ENCODE data around the gene TMEM202. TPM values are rescaled to one million over a fixed set of nuclear protein-coding genes. Genes with fewer than 3 reads are reported as not detected.
"Not testable (repeated sequence)": the region's sequence is repeated elsewhere in the genome, so short reads cannot be mapped to it uniquely, and the experiment has no call there.

The TMEM202 gene
- total and polyA plus RNA-seq, 8 donors: 0.38 TPM; not detected in 7

- no peak for DNase-seq
- Histone ChIP-seq H3K4me3 (no peak overlapping the region), H3K36me3 (no peaks in the 10 kb centered on the region), H3K27ac (no peak overlapping the region), H3K9me3 (peaks cover 0 to 10% of the 10 kb centered on the region in 2 donors), H3K27me3 (no peaks in the 10 kb centered on the region), H3K4me1 (no peaks in the 10 kb centered on the region)
- intact Hi-C loops (cut with DNase I): no loop called here
- TF ChIP-seq CTCF (IDR thresholded peaks at IDR 0.05): no peak
- ATAC-seq: no peak
Observed at GRCh38 chr15:72421484-72421883, 23.4 kb downstream of the TMEM202 start.

GRCh38 chr15:72423256-72423655 is 25.2 kb downstream of the TMEM202 start:
- H3K27ac ChIP-seq: no peak overlapping the region
- no peaks in the 10 kb centered on the region for H3K4me1 ChIP-seq
- no peaks in the 10 kb centered on the region for H3K36me3 ChIP-seq
- no peak for DNase-seq
- intact Hi-C loops (cut with DNase I): no loop called here
- TF ChIP-seq CTCF (IDR thresholded peaks at IDR 0.05): no peak
- no peak overlapping the region for H3K4me3 ChIP-seq
- ATAC-seq: no peak
- no peaks in the 10 kb centered on the region for H3K27me3 ChIP-seq
- peaks cover 0 to 18% of the 10 kb centered on the region in 2 donors for H3K9me3 ChIP-seq

- H3K9me3 ChIP-seq: peaks cover 0 to 16% of the 10 kb centered on the region in 2 donors
- no peaks in the 10 kb centered on the region for H3K4me1 ChIP-seq
- H3K27me3 ChIP-seq: no peaks in the 10 kb centered on the region
- no peak for TF ChIP-seq CTCF (IDR thresholded peaks at IDR 0.05)
- H3K36me3 ChIP-seq: no peaks in the 10 kb centered on the region
- ATAC-seq: no peak
- no peak overlapping the region for H3K4me3 ChIP-seq
- intact Hi-C loops (cut with DNase I): no loop called here
- no peak overlapping the region for H3K27ac ChIP-seq
- no peak for DNase-seq
Observed at GRCh38 chr15:72426753-72427152, 28.6 kb downstream of the TMEM202 start.

GRCh38 chr15:72437650-72438316 is 39.7 kb downstream of the TMEM202 start:
- no peak for ATAC-seq
- Histone ChIP-seq H3K36me3 (no peaks in the 10 kb centered on the region), H3K4me1 (no peaks in the 10 kb centered on the region), H3K4me3 (no peak overlapping the region), H3K27me3 (no peaks in the 10 kb centered on the region), H3K9me3 (peaks cover 0 to 26% of the 10 kb centered on the region in 2 donors), H3K27ac (no peak overlapping the region)
- intact Hi-C loops (cut with DNase I): no loop called here
- DNase-seq: no peak
- TF ChIP-seq CTCF (IDR thresholded peaks at IDR 0.05): no peak

- H3K4me3 ChIP-seq; H3K4me1 ChIP-seq; ATAC-seq; H3K36me3 ChIP-seq; DNase-seq; H3K27ac ChIP-seq; H3K27me3 ChIP-seq; intact Hi-C loops (cut with DNase I); H3K9me3 ChIP-seq: not testable (repeated sequence)
Observed at GRCh38 chr15:72442848-72443247, 44.7 kb downstream of the TMEM202 start.

GRCh38 chr15:72445426-72445825 is 47.3 kb downstream of the TMEM202 start:
- ATAC-seq (no peak), DNase-seq (peak in 1 of 4 donors; percentile 1)
- intact Hi-C loops (cut with DNase I): no loop called here
- TF ChIP-seq CTCF (IDR thresholded peaks at IDR 0.05): no peak
- no peaks in the 10 kb centered on the region for H3K9me3 ChIP-seq
- H3K27me3 ChIP-seq: no peaks in the 10 kb centered on the region
- no peaks in the 10 kb centered on the region for H3K4me1 ChIP-seq
- no peaks in the 10 kb centered on the region for H3K36me3 ChIP-seq
- no peak overlapping the region for H3K4me3 ChIP-seq
- no peak overlapping the region for H3K27ac ChIP-seq
